T-helper 2 cell treated with Interferon-gamma antibody and Interleukin-4, amounts not matched to agents 5 μg/mL and 100 μg/mL, for 36 hours (primary cell): Measurements from ENCODE around the gene BCAS3.

ENCODE experiments used
- DNase-seq: peaks from one replicate; pipeline ENCODE4 v3.0.0; 2021; ENCODE audit warnings: low spot score
- H3K27ac Mint-ChIP-seq: one replicate; pipeline ENCODE4 v1.8.0; 2021; ENCODE audit warnings: mild to moderate bottlenecking, mixed read lengths
- H3K27me3 Mint-ChIP-seq: one replicate; pipeline ENCODE4 v1.8.0; 2021; ENCODE audit warnings: low read depth, mixed read lengths
- H3K36me3 Mint-ChIP-seq: one replicate; pipeline ENCODE4 v1.8.0; 2021; ENCODE audit warnings: low read depth, mixed read lengths
- H3K4me1 Mint-ChIP-seq: one replicate; pipeline ENCODE4 v1.8.0; 2021; ENCODE audit warnings: low read depth, mixed read lengths
- H3K4me3 Mint-ChIP-seq: one replicate; pipeline ENCODE4 v1.8.0; 2022; ENCODE audit warnings: mild to moderate bottlenecking, moderate library complexity, mixed read lengths
- H3K9me3 Mint-ChIP-seq: one replicate; pipeline ENCODE4 v1.8.0; 2021; ENCODE audit warnings: mixed read lengths

Gene BCAS3

DNA sequence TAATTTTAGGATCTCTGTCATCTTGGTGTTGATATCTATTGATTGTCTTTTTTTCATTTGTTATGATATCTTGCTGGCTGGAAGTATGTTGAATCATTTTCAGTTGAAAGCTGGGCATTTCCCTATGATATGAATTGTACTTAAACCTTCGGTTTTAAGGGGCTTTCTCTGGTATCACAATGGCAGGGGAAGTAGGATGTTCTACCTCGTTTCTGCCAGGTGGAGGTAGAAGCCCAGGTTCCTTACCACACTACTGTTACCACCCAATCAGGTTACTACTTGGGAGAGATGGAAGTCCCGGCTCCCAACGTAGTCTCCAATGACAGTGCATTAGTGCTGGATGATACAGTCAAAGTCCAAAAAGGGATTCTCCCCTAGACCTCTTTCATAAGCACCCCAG lies 440.3 kb downstream of the BCAS3 start:
- H3K4me1 Mint-ChIP-seq, result peaks cover 5% of the 10 kb centered on the region
- H3K4me3 Mint-ChIP-seq, result no peak overlapping the region
- no peaks in the 10 kb centered on the region for H3K27me3 Mint-ChIP-seq
- H3K36me3 Mint-ChIP-seq, result no peaks in the 10 kb centered on the region
- H3K9me3 Mint-ChIP-seq, result peaks cover 14% of the 10 kb centered on the region
- H3K27ac Mint-ChIP-seq, result no peak overlapping the region
- DNase-seq, result no peak

- no peak for DNase-seq
- H3K9me3 Mint-ChIP-seq, result peaks cover 14% of the 10 kb centered on the region
- H3K36me3 Mint-ChIP-seq, result no peaks in the 10 kb centered on the region
- H3K27me3 Mint-ChIP-seq, result no peaks in the 10 kb centered on the region
- no peak overlapping the region for H3K4me3 Mint-ChIP-seq
- peaks cover 5% of the 10 kb centered on the region for H3K4me1 Mint-ChIP-seq
- H3K27ac Mint-ChIP-seq, result no peak overlapping the region
Observed at GRCh38 chr17:61118871-61119270, 441.2 kb downstream of the BCAS3 start.

DNA sequence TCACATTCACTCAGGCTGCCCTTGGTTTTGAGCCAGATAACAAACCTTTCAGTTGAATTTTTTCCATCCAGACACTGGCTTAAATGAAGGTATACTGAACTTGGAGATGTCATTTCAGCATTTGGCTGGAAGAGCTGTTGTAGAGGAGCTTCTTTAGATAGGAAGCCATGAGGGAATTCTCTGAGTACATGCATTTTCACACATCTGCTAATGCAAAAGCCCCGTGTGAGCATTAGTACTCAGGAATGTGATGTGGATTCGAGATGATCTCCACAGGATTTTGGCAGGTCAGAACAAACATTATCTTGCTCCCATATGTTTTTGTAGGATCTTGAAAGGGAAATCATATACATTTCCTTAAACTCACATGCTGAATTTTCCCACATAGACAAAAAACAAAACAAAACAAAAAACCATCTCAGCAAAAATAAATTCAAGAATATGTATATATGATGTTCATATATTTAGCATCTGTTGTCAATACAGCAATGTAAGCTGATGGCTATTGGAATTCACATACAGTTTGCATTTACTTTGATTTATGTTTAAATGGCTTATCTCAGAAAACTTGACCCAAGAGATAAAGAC lies 444.8 kb downstream of the BCAS3 start:
- H3K36me3 Mint-ChIP-seq, result no peaks in the 10 kb centered on the region
- DNase-seq, result no peak
- peaks cover 6% of the 10 kb centered on the region for H3K9me3 Mint-ChIP-seq
- peaks cover 5% of the 10 kb centered on the region for H3K4me1 Mint-ChIP-seq
- H3K4me3 Mint-ChIP-seq, result no peak overlapping the region
- H3K27ac Mint-ChIP-seq, result no peak overlapping the region
- no peaks in the 10 kb centered on the region for H3K27me3 Mint-ChIP-seq

DNA sequence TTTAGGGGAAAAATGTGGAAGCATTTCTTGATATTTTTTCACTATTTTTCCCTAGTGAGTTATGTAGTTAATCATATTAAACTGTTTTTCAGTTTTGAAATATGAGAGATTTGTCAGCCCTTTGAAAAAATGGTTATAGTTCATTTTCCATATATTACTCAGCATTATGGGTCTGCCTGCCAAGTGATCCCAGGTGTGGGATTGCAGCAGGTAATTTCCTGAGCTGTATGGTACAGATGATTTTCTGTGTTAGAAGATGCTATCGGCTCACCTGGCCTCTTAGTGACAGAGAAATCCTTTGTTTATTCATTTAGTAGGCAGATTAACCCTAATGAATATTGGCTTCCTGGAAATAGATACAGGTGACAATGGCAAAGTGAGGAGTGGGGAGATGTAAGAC lies 446.9 kb downstream of the BCAS3 start:
- no peak for DNase-seq
- no peak overlapping the region for H3K4me3 Mint-ChIP-seq
- no peaks in the 10 kb centered on the region for H3K36me3 Mint-ChIP-seq
- H3K4me1 Mint-ChIP-seq, result peaks cover 9% of the 10 kb centered on the region
- no peaks in the 10 kb centered on the region for H3K9me3 Mint-ChIP-seq
- no peaks in the 10 kb centered on the region for H3K27me3 Mint-ChIP-seq
- no peak overlapping the region for H3K27ac Mint-ChIP-seq

DNA sequence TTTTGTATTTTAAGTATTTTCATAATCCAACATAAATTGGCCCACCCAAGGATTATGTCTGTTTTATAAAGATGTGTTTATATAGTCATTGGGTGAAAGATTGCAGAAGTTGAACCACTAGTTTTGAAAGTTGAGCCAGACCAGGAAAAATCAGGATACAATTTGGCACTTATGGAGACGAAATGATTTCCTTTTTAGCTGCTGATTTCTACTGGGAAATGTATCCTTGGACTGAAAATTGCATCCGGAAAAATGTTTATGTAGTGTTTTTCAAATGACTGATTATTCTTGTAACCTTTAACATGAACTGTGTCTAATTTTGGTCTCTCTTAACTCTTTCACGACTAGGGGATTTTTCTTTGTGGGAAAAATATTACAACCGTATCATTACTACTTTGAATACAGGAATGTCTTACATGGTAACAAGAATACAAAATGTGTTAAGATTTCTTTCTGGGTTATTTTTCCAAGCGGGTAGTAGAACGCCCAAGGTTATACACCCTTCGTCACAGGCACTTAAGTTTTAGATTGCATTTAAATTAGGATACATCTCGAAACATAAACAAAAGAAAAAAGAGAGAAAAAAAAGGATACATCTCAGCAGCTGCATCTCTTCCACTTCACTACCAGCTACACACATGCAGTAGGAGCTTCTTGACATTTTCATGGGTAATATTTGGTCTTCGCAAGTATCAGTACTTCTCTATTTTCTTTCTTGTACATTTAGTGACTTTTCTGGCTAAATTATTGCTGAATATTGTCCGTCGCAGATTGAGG lies 449.0 kb downstream of the BCAS3 start:
- no peaks in the 10 kb centered on the region for H3K27me3 Mint-ChIP-seq
- no peak overlapping the region for H3K27ac Mint-ChIP-seq
- DNase-seq, result no peak
- H3K4me3 Mint-ChIP-seq, result no peak overlapping the region
- H3K9me3 Mint-ChIP-seq, result no peaks in the 10 kb centered on the region
- H3K4me1 Mint-ChIP-seq, result peaks cover 10% of the 10 kb centered on the region
- no peaks in the 10 kb centered on the region for H3K36me3 Mint-ChIP-seq

GRCh38 chr17:61127960-61128359 lies 450.3 kb downstream of the BCAS3 start:
- Mint-ChIP-seq H3K27ac (no peak overlapping the region), H3K9me3 (no peaks in the 10 kb centered on the region), H3K36me3 (no peaks in the 10 kb centered on the region), H3K4me1 (peaks cover 10% of the 10 kb centered on the region), H3K27me3 (no peaks in the 10 kb centered on the region), H3K4me3 (no peak overlapping the region)
- no peak for DNase-seq

DNA sequence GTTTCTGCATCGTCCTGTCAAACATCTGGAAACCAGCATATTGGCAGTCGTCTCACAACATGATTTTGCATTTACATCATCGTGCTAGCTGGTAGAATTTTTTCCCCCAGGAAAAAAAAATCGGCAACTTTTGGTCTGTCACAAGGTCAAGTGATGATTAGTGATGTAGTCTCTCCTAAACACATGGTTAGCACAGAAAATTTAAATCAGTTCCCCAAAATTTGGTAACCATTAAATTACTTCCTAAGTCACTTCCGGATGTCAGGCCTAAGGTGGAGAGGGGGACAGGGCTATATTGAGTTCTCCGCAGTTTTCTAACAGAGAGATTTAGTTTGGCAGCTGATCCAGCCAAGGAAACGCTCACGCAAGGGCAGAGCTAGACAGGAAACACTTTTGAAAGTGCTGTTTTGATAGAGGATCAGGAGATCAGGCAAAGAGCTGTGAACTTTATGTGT lies 451.0 kb downstream of the BCAS3 start:
- H3K27me3 Mint-ChIP-seq, result no peaks in the 10 kb centered on the region
- no peaks in the 10 kb centered on the region for H3K9me3 Mint-ChIP-seq
- peaks cover 10% of the 10 kb centered on the region for H3K4me1 Mint-ChIP-seq
- no peak overlapping the region for H3K4me3 Mint-ChIP-seq
- H3K36me3 Mint-ChIP-seq, result no peaks in the 10 kb centered on the region
- no peak overlapping the region for H3K27ac Mint-ChIP-seq
- no peak for DNase-seq

- peaks cover 2% of the 10 kb centered on the region for H3K27me3 Mint-ChIP-seq
- H3K4me3 Mint-ChIP-seq, result no peak overlapping the region
- peaks cover 10% of the 10 kb centered on the region for H3K4me1 Mint-ChIP-seq
- no peaks in the 10 kb centered on the region for H3K36me3 Mint-ChIP-seq
- no peak for DNase-seq
- no peaks in the 10 kb centered on the region for H3K9me3 Mint-ChIP-seq
- no peak overlapping the region for H3K27ac Mint-ChIP-seq
Observed at GRCh38 chr17:61129267-61130254, 451.9 kb downstream of the BCAS3 start.

GRCh38 chr17:61130330-61130729 lies 452.7 kb downstream of the BCAS3 start:
- H3K4me1 Mint-ChIP-seq, result peaks cover 10% of the 10 kb centered on the region
- H3K27ac Mint-ChIP-seq, result no peak overlapping the region
- DNase-seq, result no peak
- H3K36me3 Mint-ChIP-seq, result no peaks in the 10 kb centered on the region
- H3K9me3 Mint-ChIP-seq, result no peaks in the 10 kb centered on the region
- no peak overlapping the region for H3K4me3 Mint-ChIP-seq
- H3K27me3 Mint-ChIP-seq, result peaks cover 2% of the 10 kb centered on the region

DNA sequence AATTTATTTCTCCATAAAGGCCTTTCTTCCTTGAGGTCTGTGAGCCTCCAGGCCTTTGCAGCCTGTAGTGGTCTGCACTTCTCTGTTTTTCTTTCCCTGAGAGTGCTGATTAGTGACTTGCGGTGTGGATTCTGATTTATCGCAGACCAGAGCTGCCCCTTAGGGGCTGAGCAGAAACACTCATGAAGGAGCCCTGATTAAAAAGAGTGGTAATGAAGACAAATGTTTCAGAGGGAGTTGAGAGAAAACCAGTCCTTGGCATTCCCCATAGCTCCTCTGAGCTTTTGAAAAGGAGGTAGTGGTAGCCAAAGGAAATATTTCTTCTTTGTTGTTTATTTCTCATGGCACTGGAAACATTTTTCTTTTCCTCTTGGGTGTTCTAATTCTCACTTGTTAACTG lies 453.9 kb downstream of the BCAS3 start:
- H3K27me3 Mint-ChIP-seq, result peaks cover 2% of the 10 kb centered on the region
- H3K36me3 Mint-ChIP-seq, result no peaks in the 10 kb centered on the region
- H3K27ac Mint-ChIP-seq, result no peak overlapping the region
- no peak for DNase-seq
- H3K9me3 Mint-ChIP-seq, result no peaks in the 10 kb centered on the region
- H3K4me3 Mint-ChIP-seq, result no peak overlapping the region
- H3K4me1 Mint-ChIP-seq, result peaks cover 14% of the 10 kb centered on the region

- H3K27me3 Mint-ChIP-seq, result peaks cover 2% of the 10 kb centered on the region
- H3K9me3 Mint-ChIP-seq, result no peaks in the 10 kb centered on the region
- no peak for DNase-seq
- H3K36me3 Mint-ChIP-seq, result no peaks in the 10 kb centered on the region
- peaks cover 14% of the 10 kb centered on the region for H3K4me1 Mint-ChIP-seq
- H3K4me3 Mint-ChIP-seq, result no peak overlapping the region
- no peak overlapping the region for H3K27ac Mint-ChIP-seq
Observed at GRCh38 chr17:61132524-61132923, 454.9 kb downstream of the BCAS3 start.

DNA sequence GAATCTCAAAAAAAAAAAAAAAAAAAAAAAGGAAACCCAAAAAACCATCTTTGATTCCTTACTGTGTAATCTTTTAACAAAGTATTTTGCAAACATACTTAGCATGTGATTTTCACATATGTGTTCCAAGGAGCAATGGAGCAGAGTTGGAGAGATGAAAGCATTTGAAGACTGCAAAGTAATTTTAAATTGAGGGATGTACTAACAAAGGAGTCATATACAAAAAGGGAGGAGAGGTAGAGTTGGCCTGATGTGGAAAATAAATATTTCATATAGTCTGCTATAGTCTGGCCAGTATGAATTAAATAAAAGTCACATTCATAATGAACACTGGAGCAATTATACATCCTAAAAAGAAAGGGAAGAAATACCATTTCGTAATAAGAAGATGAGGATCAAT lies 456.2 kb downstream of the BCAS3 start:
- no peak for DNase-seq
- H3K27ac Mint-ChIP-seq, result no peak overlapping the region
- peaks cover 14% of the 10 kb centered on the region for H3K4me1 Mint-ChIP-seq
- H3K27me3 Mint-ChIP-seq, result peaks cover 2% of the 10 kb centered on the region
- H3K9me3 Mint-ChIP-seq, result no peaks in the 10 kb centered on the region
- H3K36me3 Mint-ChIP-seq, result no peaks in the 10 kb centered on the region
- H3K4me3 Mint-ChIP-seq, result no peak overlapping the region

GRCh38 chr17:61134551-61135235 lies 457.0 kb downstream of the BCAS3 start:
- H3K27ac Mint-ChIP-seq, result no peak overlapping the region
- peaks cover 4% of the 10 kb centered on the region for H3K36me3 Mint-ChIP-seq
- peaks cover 2% of the 10 kb centered on the region for H3K27me3 Mint-ChIP-seq
- DNase-seq, result no peak
- no peaks in the 10 kb centered on the region for H3K9me3 Mint-ChIP-seq
- no peak overlapping the region for H3K4me3 Mint-ChIP-seq
- peaks cover 16% of the 10 kb centered on the region for H3K4me1 Mint-ChIP-seq
